Raji (cell line): ENCODE data around the gene GRAMD4.
A peak's percentile ranks its signal among the peaks of the same experiment; 100 is the strongest.

Experiments used
- POLR2A ChIP-seq: IDR thresholded peaks from 2 replicates; pipeline ENCODE4 v1.6.1; 2011; ENCODE audit warnings: low read depth, low read length, control low read depth; ENCODE audit not compliant: insufficient read depth

The GRAMD4 gene

GRCh38 chr22:46578824-46579561, 41.2 kb upstream of the GRAMD4 start:
- TF ChIP-seq POLR2A: no peak

- TF ChIP-seq POLR2A: no peak
Observed at GRCh38 chr22:46579751-46580449, 40.3 kb upstream of the GRAMD4 start.

GRCh38 chr22:46580940-46581537, 39.1 kb upstream of the GRAMD4 start:
- no peak for TF ChIP-seq POLR2A

- no peak for TF ChIP-seq POLR2A
Observed at GRCh38 chr22:46581538-46582244, 38.5 kb upstream of the GRAMD4 start.

- TF ChIP-seq POLR2A: no peak
Observed at GRCh38 chr22:46582281-46582933, 37.8 kb upstream of the GRAMD4 start.

GRCh38 chr22:46583571-46583970, 36.6 kb upstream of the GRAMD4 start:
- TF ChIP-seq POLR2A: no peak

GRCh38 chr22:46584081-46584921, 35.9 kb upstream of the GRAMD4 start:
- no peak for TF ChIP-seq POLR2A

GRCh38 chr22:46585340-46586122, 34.7 kb upstream of the GRAMD4 start:
- no peak for TF ChIP-seq POLR2A

- TF ChIP-seq POLR2A: no peak
Observed at GRCh38 chr22:46586123-46586519, 34.1 kb upstream of the GRAMD4 start.

GRCh38 chr22:46586531-46587011, 33.6 kb upstream of the GRAMD4 start:
- TF ChIP-seq POLR2A: no peak

- no peak for TF ChIP-seq POLR2A
Observed at GRCh38 chr22:46587061-46587460, 33.1 kb upstream of the GRAMD4 start.

- peak; percentile 39; the same call in 1 of the 2 replicates for TF ChIP-seq POLR2A
Observed at GRCh38 chr22:46587492-46588278, 32.5 kb upstream of the GRAMD4 start.
